IMR-90 (cell line): ENCODE results near the gene SEL1L3. TPM values are rescaled to one million over a fixed set of nuclear protein-coding genes. Genes with fewer than 3 reads are reported as not detected.

Experiments used
- ATAC-seq: fragments of 200-7000 bp; cut with Tn5 transposase; 2 replicates; pipeline ENCODE4 v1.9.1; 2020; ENCODE audit warnings: low read depth, mild to moderate bottlenecking, moderate library complexity
- BruUV-seq: library from RNA; stranded (reverse); fragments of 400-500 nt; replicated peaks from 2 replicates; lab custom pipeline; 2021; lab: Mats Ljungman, UMichigan
- CTCF ChIA-PET: fragments of 300-600 bp; formaldehyde crosslinking; extraction: SDS; loops from one replicate; lab custom pipeline; 2021; ENCODE audit warnings: antibody characterized with exemption; lab: Yijun Ruan, JAX
- POLR2A ChIA-PET: fragments of 300-600 bp; sonication (Branson Sonifier 250); formaldehyde crosslinking; loops from one replicate; lab custom pipeline; 2022; ENCODE audit warnings: antibody characterized with exemption; ENCODE audit not compliant: unreplicated experiment; lab: Charles Lee
- DNase-seq: peaks from one replicate; pipeline ENCODE4 v3.0.0; 2013
- H2AFZ ChIP-seq: replicated peaks from 2 replicates; pipeline ENCODE3; 2013; ENCODE audit warnings: low read length, mild to moderate bottlenecking; ENCODE audit not compliant: poor library complexity
- H2AK5ac ChIP-seq: 2 replicates; pipeline ENCODE4 v1.6.1; 2013; ENCODE audit warnings: low read depth, low read length, inconsistent platforms
- H2AK9ac ChIP-seq: replicated peaks from 2 replicates; pipeline ENCODE3; 2013; ENCODE audit warnings: mild to moderate bottlenecking, low read depth, low read length, moderate library complexity; ENCODE audit not compliant: poor library complexity
- H2BK120ac ChIP-seq: 2 replicates; pipeline ENCODE4 v1.6.1; 2013; ENCODE audit warnings: low read depth, low read length, inconsistent platforms
- H2BK15ac ChIP-seq: 3 replicates; pipeline ENCODE4 v1.6.1; 2013; ENCODE audit warnings: low read depth, low read length, inconsistent platforms
- H2BK20ac ChIP-seq: 2 replicates; pipeline ENCODE4 v1.6.1; 2013; ENCODE audit warnings: low read depth, mild to moderate bottlenecking, inconsistent platforms, low read length, moderate library complexity
- H2BK5ac ChIP-seq: 2 replicates; pipeline ENCODE4 v1.6.1; 2013; ENCODE audit warnings: mild to moderate bottlenecking, low read depth, low read length, inconsistent platforms; ENCODE audit not compliant: poor library complexity, severe bottlenecking
- H3K14ac ChIP-seq: replicated peaks from 2 replicates; pipeline ENCODE4 v1.6.1; 2013; ENCODE audit warnings: low read depth, low read length, inconsistent platforms
- H3K18ac ChIP-seq: 2 replicates; pipeline ENCODE4 v1.6.1; 2013; ENCODE audit warnings: low read depth, low read length, control low read depth
- H3K23ac ChIP-seq: 2 replicates; pipeline ENCODE4 v1.6.1; 2013; ENCODE audit warnings: low read depth, low read length, inconsistent platforms
- H3K27ac ChIP-seq: 2 replicates; pipeline ENCODE4 v1.5.1; 2013; ENCODE audit warnings: mild to moderate bottlenecking, control low read depth, low read length; ENCODE audit not compliant: insufficient read depth
- H3K27me3 ChIP-seq: 2 replicates; pipeline ENCODE4 v1.6.1; 2013; ENCODE audit warnings: low read length; ENCODE audit not compliant: control insufficient read depth, insufficient read depth
- H3K36me3 ChIP-seq: 2 replicates; pipeline ENCODE4 v1.6.1; 2013; ENCODE audit warnings: low read length, mixed read lengths; ENCODE audit not compliant: control insufficient read depth, insufficient read depth
- H3K4ac ChIP-seq: 2 replicates; pipeline ENCODE4 v1.6.1; 2013; ENCODE audit warnings: low read depth, low read length, inconsistent platforms
- H3K4me1 ChIP-seq: 2 replicates; pipeline ENCODE4 v1.6.1; 2013; ENCODE audit warnings: low read length, mixed read lengths; ENCODE audit not compliant: control insufficient read depth, insufficient read depth
- H3K4me2 ChIP-seq: 2 replicates; pipeline ENCODE4 v1.6.1; 2013; ENCODE audit warnings: low read depth, mild to moderate bottlenecking, control low read depth, low read length, moderate library complexity
- H3K4me3 ChIP-seq: 2 replicates; pipeline ENCODE4 v1.5.1; 2013; ENCODE audit warnings: low read depth, mild to moderate bottlenecking, control low read depth, low read length, moderate library complexity; ENCODE audit not compliant: insufficient read depth
- H3K56ac ChIP-seq: 2 replicates; pipeline ENCODE4 v1.6.1; 2013; ENCODE audit warnings: low read length, inconsistent platforms; ENCODE audit not compliant: insufficient read depth; ENCODE audit errors: extremely low read depth
- H3K79me1 ChIP-seq, 2 experiments: 2 replicates each; pipeline ENCODE4 v1.6.1; 2013; ENCODE audit warnings: low read length in 2 of 2, inconsistent platforms in 1 of 2, low read depth in 1 of 2
- H3K9ac ChIP-seq: 2 replicates; pipeline ENCODE4 v1.6.1; 2013; ENCODE audit warnings: low read depth, low read length, control low read depth
- H3K9me1 ChIP-seq: 2 replicates; pipeline ENCODE4 v1.6.1; 2013; ENCODE audit warnings: low read length, inconsistent platforms; ENCODE audit not compliant: insufficient read depth
- H3K9me3 ChIP-seq: 2 replicates; pipeline ENCODE4 v1.6.1; 2013; ENCODE audit warnings: low read length; ENCODE audit not compliant: control insufficient read depth, insufficient read depth
- H4K20me1 ChIP-seq: 2 replicates; pipeline ENCODE4 v1.6.1; 2013; ENCODE audit warnings: low read length, inconsistent platforms; ENCODE audit not compliant: insufficient read depth
- H4K5ac ChIP-seq: 2 replicates; pipeline ENCODE4 v1.6.1; 2013; ENCODE audit warnings: mild to moderate bottlenecking, low read depth, low read length, control low read depth
- H4K8ac ChIP-seq, 2 experiments: 2 replicates each; pipeline ENCODE4 v1.6.1; 2013; ENCODE audit warnings: low read depth in 2 of 2, low read length in 2 of 2, control low read depth in 1 of 2, inconsistent platforms in 1 of 2
- H4K91ac ChIP-seq: 2 replicates; pipeline ENCODE4 v1.6.1; 2013; ENCODE audit warnings: low read depth, low read length, inconsistent platforms; ENCODE audit not compliant: insufficient read depth
- FOS ChIP-seq: fragments of 150-350 bp; IDR thresholded peaks from 2 replicates; pipeline ENCODE4 v1.6.1; 2016; ENCODE audit warnings: low read depth, low read length
- MAFK ChIP-seq: IDR thresholded peaks from 2 replicates; pipeline ENCODE4 v1.6.1; 2012; ENCODE audit warnings: low read depth, low read length, improper control_type of control experiment
- MXI1 ChIP-seq: IDR thresholded peaks from 2 replicates; pipeline ENCODE4 v1.6.1; 2012; ENCODE audit warnings: low read depth, mild to moderate bottlenecking, low read length, moderate library complexity, borderline replicate concordance
- NFE2L2 ChIP-seq: fragments of 150-350 bp; IDR thresholded peaks from 2 replicates; pipeline ENCODE4 v1.6.1; 2016; ENCODE audit warnings: low read depth, mild to moderate bottlenecking, low read length
- POLR2A ChIP-seq: IDR thresholded peaks from 2 replicates; pipeline ENCODE4 v1.6.1; 2012; ENCODE audit warnings: mild to moderate bottlenecking, low read depth, low read length
- RFX5 ChIP-seq: IDR thresholded peaks from 2 replicates; pipeline ENCODE4 v1.8.0; 2012; ENCODE audit warnings: low read depth, mild to moderate bottlenecking, low read length, moderate library complexity
- SMC3 ChIP-seq: fragments of 150-350 bp; IDR thresholded peaks from 2 replicates; pipeline ENCODE4 v1.6.1; 2016; ENCODE audit warnings: low read depth, mild to moderate bottlenecking, antibody characterized with exemption, low read length, moderate library complexity
- WGBS, 2 experiments: methylation state at CpG; one replicate each; pipeline versions ENCODE4 v1.1.5 to v1.1.7; 2013; ENCODE audit warnings: missing lambda C conversion rate in 2 of 2; ENCODE audit not compliant: insufficient read length in 1 of 2; ENCODE audit errors: extremely low coverage in 2 of 2; 5-methylcytosine and 5-hydroxymethylcytosine counted together
- dilution Hi-C: fragments of 300-500 bp; cut with HindIII; formaldehyde crosslinking; loops from one replicate; pipeline ENCODE4 v1.14.3; 2018; ENCODE audit warnings: low sequenced_read_pairs; ENCODE audit not compliant: unreplicated experiment
- in situ Hi-C: fragments of 300-500 bp; cut with MboI; formaldehyde crosslinking; loops from 3 replicates; pipeline ENCODE4 v1.14.3; 2019; ENCODE audit warnings: low sequenced_read_pairs, inconsistent platforms, mixed read lengths
- intact Hi-C: fragments of 100-400 bp; cut with micrococcal nuclease; formaldehyde crosslinking; loops from 2 replicates; pipeline ENCODE4 v1.10.0; 2022
- polyA plus RNA-seq, 3 experiments: library from polyadenylated mRNA; depleted of rRNA; stranded (reverse); fragments of >200 nt; gene quantifications; 2 replicates each; pipeline ENCODE4 v1.2.3, GENCODE V29; 2012; ENCODE audit warnings: low replicate concordance in 1 of 3
- total RNA-seq: library from RNA; depleted of rRNA; stranded (reverse); fragments of >200 nt; gene quantifications from 2 replicates; pipeline ENCODE4 v1.2.3, GENCODE V29; 2012
- TF ChIP-seq, protein P1 (sequence below): fragments of 150-350 bp; IDR thresholded peaks from 2 replicates; pipeline ENCODE4 v1.6.1; 2016; ENCODE audit warnings: low read depth, mild to moderate bottlenecking, low read length, moderate library complexity, borderline replicate concordance

SEL1L3 gene
- total and polyA plus RNA-seq, 2 of the 4 experiments (the other 2 are of a cell fraction) = 16.4 to 43.7 TPM

DNA sequence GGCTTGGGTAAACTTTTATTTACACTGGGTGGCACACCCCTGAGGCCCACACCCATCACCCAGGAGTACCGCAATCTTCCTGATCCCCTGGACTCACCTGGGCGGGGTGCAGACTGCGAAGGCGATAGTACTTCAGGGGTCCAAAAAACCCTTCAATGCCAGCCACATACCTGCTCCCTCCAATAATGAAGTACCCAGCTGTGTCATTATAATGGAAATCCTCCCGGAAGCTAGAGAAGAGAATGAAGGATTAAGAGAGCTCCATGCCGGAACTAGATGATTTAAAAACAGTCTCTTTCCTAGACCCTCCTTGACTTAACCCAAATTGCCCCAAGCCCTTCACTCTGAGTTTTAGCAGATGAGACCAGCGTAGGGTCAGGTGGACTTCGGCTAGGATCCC, 40.9 kb downstream of the SEL1L3 start:
- H4K20me1 ChIP-seq = peaks cover 4% of the 10 kb centered on the region; the same call in 1 of the 2 replicates
- no peak overlapping the region for H3K4me2 ChIP-seq
- no peak for ATAC-seq
- H4K91ac ChIP-seq = no peak overlapping the region
- H3K4me1 ChIP-seq = peaks cover 13% of the 10 kb centered on the region
- H3K9me3 ChIP-seq = no peaks in the 10 kb centered on the region
- no peak overlapping the region for H2BK15ac ChIP-seq
- H3K27ac ChIP-seq = no peak overlapping the region
- intact Hi-C loops (no loop called here), in situ Hi-C loops (no loop called here), dilution Hi-C loops (no loop called here)
- H2AFZ ChIP-seq = no peak overlapping the region
- TF ChIP-seq MAFK (no peak), RFX5 (no peak), SMC3 (no peak), MXI1 (no peak), FOS (no peak), NFE2L2 (no peak), POLR2A (no peak)
- TF ChIP-seq, protein P1, sequence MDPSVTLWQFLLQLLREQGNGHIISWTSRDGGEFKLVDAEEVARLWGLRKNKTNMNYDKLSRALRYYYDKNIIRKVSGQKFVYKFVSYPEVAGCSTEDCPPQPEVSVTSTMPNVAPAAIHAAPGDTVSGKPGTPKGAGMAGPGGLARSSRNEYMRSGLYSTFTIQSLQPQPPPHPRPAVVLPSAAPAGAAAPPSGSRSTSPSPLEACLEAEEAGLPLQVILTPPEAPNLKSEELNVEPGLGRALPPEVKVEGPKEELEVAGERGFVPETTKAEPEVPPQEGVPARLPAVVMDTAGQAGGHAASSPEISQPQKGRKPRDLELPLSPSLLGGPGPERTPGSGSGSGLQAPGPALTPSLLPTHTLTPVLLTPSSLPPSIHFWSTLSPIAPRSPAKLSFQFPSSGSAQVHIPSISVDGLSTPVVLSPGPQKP = no peak
- no peak overlapping the region for H3K9ac ChIP-seq
- ChIA-PET POLR2A (no interaction called here), CTCF (no interaction called here)
- H3K36me3 ChIP-seq = peaks cover 3% of the 10 kb centered on the region
- WGBS, 2 experiments = no CpG with 5 or more reads among the region's 8 CpGs
- no peak overlapping the region for H4K5ac ChIP-seq
- no peak overlapping the region for H3K23ac ChIP-seq
- BruUV-seq = no TSS peak
- H2BK20ac ChIP-seq = no peak overlapping the region
- H2BK120ac ChIP-seq = no peak overlapping the region
- H2AK5ac ChIP-seq = no peak overlapping the region
- no peak overlapping the region for H2BK5ac ChIP-seq
- no peak overlapping the region for H3K4me3 ChIP-seq
- H3K27me3 ChIP-seq = no peaks in the 10 kb centered on the region
- H3K56ac ChIP-seq = no peak overlapping the region
- H3K14ac ChIP-seq = no peak overlapping the region
- no peaks in the 10 kb centered on the region for H3K79me1 ChIP-seq
- no peak for DNase-seq
- H3K4ac ChIP-seq = no peak overlapping the region
- no peak overlapping the region for H4K8ac ChIP-seq
- no peak overlapping the region for H2AK9ac ChIP-seq
- H3K9me1 ChIP-seq = peaks cover 20% of the 10 kb centered on the region
- no peak overlapping the region for H3K18ac ChIP-seq
